HFF-Myc (cell line): ENCODE results near the gene RIPK4.

Source experiments
- DNase-seq: peaks from one replicate; pipeline ENCODE4 v3.0.0-alpha.2; 2011; ENCODE audit warnings: low read depth; ENCODE audit errors: extremely low read depth
- H3K4me3 ChIP-seq: replicated peaks from 2 replicates; pipeline ENCODE4 v1.5.1; 2011; ENCODE audit warnings: low read depth, mild to moderate bottlenecking, control low read depth, low read length
- TF ChIP-seq, protein P1 (sequence below): IDR thresholded peaks from 2 replicates; pipeline ENCODE4 v1.5.1; 2012; ENCODE audit warnings: mild to moderate bottlenecking, low read depth, low read length, control low read depth; ENCODE audit errors: missing control alignments

Gene RIPK4

GRCh38 chr21:41766883-41767605 is at the start of gene RIPK4:
Gene RIPK4, minus strand, starts transcription at chr21:41767052. Its CDS starts 11 bp downstream, at chr21:41767041.
- TF ChIP-seq, protein P1, sequence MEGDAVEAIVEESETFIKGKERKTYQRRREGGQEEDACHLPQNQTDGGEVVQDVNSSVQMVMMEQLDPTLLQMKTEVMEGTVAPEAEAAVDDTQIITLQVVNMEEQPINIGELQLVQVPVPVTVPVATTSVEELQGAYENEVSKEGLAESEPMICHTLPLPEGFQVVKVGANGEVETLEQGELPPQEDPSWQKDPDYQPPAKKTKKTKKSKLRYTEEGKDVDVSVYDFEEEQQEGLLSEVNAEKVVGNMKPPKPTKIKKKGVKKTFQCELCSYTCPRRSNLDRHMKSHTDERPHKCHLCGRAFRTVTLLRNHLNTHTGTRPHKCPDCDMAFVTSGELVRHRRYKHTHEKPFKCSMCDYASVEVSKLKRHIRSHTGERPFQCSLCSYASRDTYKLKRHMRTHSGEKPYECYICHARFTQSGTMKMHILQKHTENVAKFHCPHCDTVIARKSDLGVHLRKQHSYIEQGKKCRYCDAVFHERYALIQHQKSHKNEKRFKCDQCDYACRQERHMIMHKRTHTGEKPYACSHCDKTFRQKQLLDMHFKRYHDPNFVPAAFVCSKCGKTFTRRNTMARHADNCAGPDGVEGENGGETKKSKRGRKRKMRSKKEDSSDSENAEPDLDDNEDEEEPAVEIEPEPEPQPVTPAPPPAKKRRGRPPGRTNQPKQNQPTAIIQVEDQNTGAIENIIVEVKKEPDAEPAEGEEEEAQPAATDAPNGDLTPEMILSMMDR = no peak
- H3K4me3 ChIP-seq = peak within 1 kb of the TSS; percentile 36
- DNase-seq = no peak

- DNase-seq = no peak
- H3K4me3 ChIP-seq = no peak overlapping the region
- TF ChIP-seq, protein P1 = no peak
Measured at GRCh38 chr21:41815652-41816582, 49.1 kb upstream of the RIPK4 start.

DNA sequence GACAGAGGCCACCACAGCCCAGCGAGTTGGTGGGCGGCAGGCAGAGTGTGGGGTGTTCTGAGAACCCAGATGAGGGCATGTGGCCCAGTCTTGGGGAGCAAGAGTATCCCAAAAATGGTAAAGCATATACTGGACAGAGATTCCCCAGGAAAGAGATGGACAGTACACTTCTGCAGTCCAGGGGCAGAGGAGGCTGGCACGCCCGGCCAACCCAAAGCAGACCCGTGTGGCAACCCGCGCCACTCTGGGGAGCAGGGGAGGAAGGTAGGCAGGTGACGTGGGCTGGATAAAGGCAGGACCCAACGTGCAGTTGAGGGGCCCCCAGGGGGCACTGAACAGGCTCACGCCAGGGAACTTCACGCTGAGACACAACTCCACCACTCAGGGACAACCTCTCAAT is 46.4 kb upstream of the RIPK4 start:
- TF ChIP-seq, protein P1 = no peak
- H3K4me3 ChIP-seq = no peak overlapping the region
- DNase-seq = no peak

GRCh38 chr21:41812679-41813078 is 45.8 kb upstream of the RIPK4 start:
- no peak overlapping the region for H3K4me3 ChIP-seq
- TF ChIP-seq, protein P1 = no peak
- no peak for DNase-seq

DNA sequence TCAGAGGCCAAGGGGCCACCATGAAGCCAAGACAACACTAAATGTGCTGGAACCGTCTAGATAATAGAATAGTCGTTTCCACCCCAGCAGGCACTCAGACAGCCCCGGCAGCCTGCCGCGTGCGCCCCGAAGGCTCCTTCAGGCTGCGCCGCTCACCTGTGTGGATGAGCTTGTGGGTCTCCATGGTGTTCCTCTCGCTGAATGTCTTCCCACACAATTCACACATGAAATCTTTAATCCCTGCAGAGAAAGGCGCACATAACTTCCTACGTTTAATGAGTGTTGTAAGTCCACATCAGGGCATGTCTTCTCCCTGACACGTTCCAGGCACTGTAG is 43.7 kb upstream of the RIPK4 start:
- no peak for DNase-seq
- TF ChIP-seq, protein P1 = no peak
- H3K4me3 ChIP-seq = no peak overlapping the region

- TF ChIP-seq, protein P1 = no peak
- DNase-seq = no peak
Measured at GRCh38 chr21:41809891-41810596, 43.2 kb upstream of the RIPK4 start.

More at GRCh38 chr21:41809891-41810596, 43.2 kb upstream of the RIPK4 start:
- no peak overlapping the region for H3K4me3 ChIP-seq
